Gastrocnemius medialis (tissue), 4 donors: Measurements from ENCODE around the gene TMEM132E. TPM values are rescaled to one million over a fixed set of nuclear protein-coding genes. Genes with fewer than 3 reads are reported as not detected.

Source experiments
- ATAC-seq, 2 donors: fragments of 150-250 bp; one replicate each; pipeline ENCODE4 v1.9.1; 2016
- DNase-seq, 2 donors: peaks; one replicate each; pipeline ENCODE4 v3.0.0-alpha.2; 2019
- H3K27ac ChIP-seq, 4 donors: fragments of 200-600 bp; sonication (generic); 1 replicate in 1 of 4; 2 replicates in 3 of 4; pipeline ENCODE4 v1.5.1; 2016 to 2018; ENCODE audit warnings: mild to moderate bottlenecking in 2 of 4, moderate library complexity in 1 of 4
- H3K27me3 ChIP-seq, 3 donors: fragments of 200-600 bp; sonication (generic) in 2 of 3; 1 replicate in 1 of 3; 2 replicates in 2 of 3; pipeline versions ENCODE4 v1.5.1 to v1.6.0; 2016 to 2019; ENCODE audit warnings: mild to moderate bottlenecking in 1 of 3, moderate library complexity in 1 of 3
- H3K36me3 ChIP-seq, 2 donors: fragments of 200-600 bp; sonication (generic) in 1 of 2; one replicate each; pipeline ENCODE4 v1.5.1; 2017 to 2018
- H3K4me1 ChIP-seq, 2 donors: fragments of 200-600 bp; sonication (generic) in 1 of 2; one replicate each; pipeline ENCODE4 v1.5.1; 2016 to 2017; ENCODE audit warnings: mild to moderate bottlenecking in 2 of 2
- H3K4me3 ChIP-seq, 4 donors: fragments of 200-600 bp; sonication (generic) in 3 of 4; 1 replicate in 1 of 4; 2 replicates in 3 of 4; pipeline ENCODE4 v1.5.1; 2016 to 2019; ENCODE audit warnings: mild to moderate bottlenecking in 2 of 4
- H3K9me3 ChIP-seq, 3 donors: fragments of 200-600 bp; sonication (generic) in 2 of 3; 1 replicate in 1 of 3; 2 replicates in 2 of 3; pipeline ENCODE4 v1.5.1; 2016 to 2019
- CTCF ChIP-seq, 5 experiments: fragments of 450-650 bp in 3 of 5; fragments of 200-600 bp in 2 of 5; sonication (generic) in 2 of 5; IDR thresholded peaks in 4 of 5; conservative IDR thresholded peaks in 1 of 5; 1 replicate in 4 of 5; 2 replicates in 1 of 5; pipeline ENCODE4 v1.5.1; 2016 to 2019; ENCODE audit warnings: antibody characterized with exemption in 5 of 5, mild to moderate bottlenecking in 3 of 5, moderate library complexity in 3 of 5
- POLR2A ChIP-seq, 2 donors: fragments of 450-650 bp; IDR thresholded peaks; one replicate each; pipeline ENCODE4 v1.6.1; 2017; ENCODE audit warnings: antibody characterized with exemption in 2 of 2, mild to moderate bottlenecking in 2 of 2, moderate library complexity in 2 of 2
- in situ Hi-C, 4 donors: fragments of 200-750 bp; cut with MboI; loops; one replicate each; pipeline versions ENCODE4 v1.15.0 to v1.8.0; 2017; ENCODE audit warnings: low sequenced_read_pairs in 4 of 4
- intact Hi-C: fragments of 100-400 bp; cut with DNase I; formaldehyde crosslinking; loops from one replicate; pipeline ENCODE4 v1.15.1; 2023; ENCODE audit warnings: low total_unique reads
- total RNA-seq, 4 donors: library from RNA; depleted of rRNA; stranded (reverse); fragments of >200 nt; gene quantifications; one replicate each; pipeline versions ENCODE4 v1.1.0 to v1.2.3, GENCODE V29; 2016

TMEM132E gene
- total RNA-seq, 4 donors from 2014 or later: not detected

- Histone ChIP-seq H3K4me1 (no peaks in the 10 kb centered on the region), H3K9me3 (no peaks in the 10 kb centered on the region), H3K4me3 (no peak overlapping the region), H3K27ac (no peak overlapping the region), H3K36me3 (no peaks in the 10 kb centered on the region), H3K27me3 (peaks cover 0 to 16% (median under 1%) of the 10 kb centered on the region in 3 donors)
- TF ChIP-seq CTCF (IDR thresholded peaks at IDR 0.05 in 4 of 5, conservative IDR thresholded peaks at IDR 0.05 in 1 of 5): no peak
- DNase-seq (no peak), ATAC-seq (no peak)
- in situ Hi-C loops: loop anchor here in 1 of 4 donors (25.0 kb wide), 1 partner anchor 179 kb away; no protein-coding TSS in a partner anchor
- intact Hi-C loops: no loop called here
Measured at GRCh38 chr17:34616148-34616547, 36.8 kb downstream of the TMEM132E start.

- Histone ChIP-seq H3K4me3 (no peak overlapping the region), H3K36me3 (no peaks in the 10 kb centered on the region), H3K4me1 (no peaks in the 10 kb centered on the region), H3K9me3 (no peaks in the 10 kb centered on the region), H3K27me3 (peaks cover 0 to 13% (median 3%) of the 10 kb centered on the region in 3 donors), H3K27ac (no peak overlapping the region)
- no peak for ATAC-seq
- TF ChIP-seq CTCF (IDR thresholded peaks at IDR 0.05 in 4 of 5, conservative IDR thresholded peaks at IDR 0.05 in 1 of 5) (no peak), POLR2A (IDR thresholded peaks at IDR 0.05) (no peak)
- intact Hi-C loops: no loop called here
- no peak for DNase-seq
- in situ Hi-C loops: loop anchor here in 1 of 4 donors (25.0 kb wide), 1 partner anchor 180 kb away; no protein-coding TSS in a partner anchor
Measured at GRCh38 chr17:34617398-34617797, 38.0 kb downstream of the TMEM132E start.

GRCh38 chr17:34619687-34620217, 40.4 kb downstream of the TMEM132E start:
- Histone ChIP-seq H3K4me3 (no peak overlapping the region), H3K9me3 (no peaks in the 10 kb centered on the region), H3K36me3 (no peaks in the 10 kb centered on the region), H3K27me3 (peaks cover 0 to 10% (median 3%) of the 10 kb centered on the region in 3 donors), H3K27ac (no peak overlapping the region), H3K4me1 (no peaks in the 10 kb centered on the region)
- no peak for ATAC-seq
- no peak for DNase-seq
- TF ChIP-seq CTCF (IDR thresholded peaks at IDR 0.05 in 4 of 5, conservative IDR thresholded peaks at IDR 0.05 in 1 of 5) (no peak), POLR2A (IDR thresholded peaks at IDR 0.05) (no peak)
- intact Hi-C loops: no loop called here
- in situ Hi-C loops: loop anchor here in 1 of 4 donors (25.0 kb wide), 1 partner anchor 182 kb away; no protein-coding TSS in a partner anchor

- H3K27ac ChIP-seq: no peak overlapping the region
- in situ Hi-C loops (loop anchor here in 1 of 4 donors (25.0 kb wide), 1 partner anchor 183 kb away; no protein-coding TSS in a partner anchor), intact Hi-C loops (no loop called here)
- ATAC-seq (no peak), DNase-seq (no peak)
- H3K27me3 ChIP-seq: peaks cover 6 to 11% (median 7%) of the 10 kb centered on the region in 3 donors
- H3K4me1 ChIP-seq: no peaks in the 10 kb centered on the region
- no peak for TF ChIP-seq CTCF (IDR thresholded peaks at IDR 0.05 in 4 of 5, conservative IDR thresholded peaks at IDR 0.05 in 1 of 5)
- no peak for TF ChIP-seq POLR2A (IDR thresholded peaks at IDR 0.05)
- H3K36me3 ChIP-seq: no peaks in the 10 kb centered on the region
- no peaks in the 10 kb centered on the region for H3K9me3 ChIP-seq
- no peak overlapping the region for H3K4me3 ChIP-seq
Measured at GRCh38 chr17:34620458-34620857, 41.1 kb downstream of the TMEM132E start.
